Measurements from ENCODE around the gene CDH19. TPM values are rescaled to one million over a fixed set of nuclear protein-coding genes. Genes with fewer than 3 reads are reported as not detected.

The CDH19 gene
- total RNA-seq, 1 donor from 2014 or later: not detected

- peak; percentile 63 for TF ChIP-seq CTCF (conservative IDR thresholded peaks at IDR 0.05; ENCODE audit: low read depth, low read length)
- no peak for DNase-seq (ENCODE audit: low read depth)
- no peak overlapping the region for H3K4me3 ChIP-seq (ENCODE audit: low read depth, low read length)
These were observed 12.7 kb upstream of the CDH19 start for GRCh38 chr18:66616523-66616983.

GRCh38 chr18:66615176-66615575, 11.3 kb upstream of the CDH19 start:
- TF ChIP-seq CTCF (conservative IDR thresholded peaks at IDR 0.05; ENCODE audit: low read depth, low read length): no peak
- no peak for DNase-seq (ENCODE audit: low read depth)
- no peak overlapping the region for H3K4me3 ChIP-seq (ENCODE audit: low read depth, low read length)

GRCh38 chr18:66607632-66608031, 3.7 kb upstream of the CDH19 start:
- no peak for TF ChIP-seq CTCF (conservative IDR thresholded peaks at IDR 0.05; ENCODE audit: low read depth, low read length)
- H3K4me3 ChIP-seq (ENCODE audit: low read depth, low read length): no peak overlapping the region
- DNase-seq (ENCODE audit: low read depth): no peak

- no peak overlapping the region for H3K4me3 ChIP-seq (ENCODE audit: low read depth, low read length)
- no peak for DNase-seq (ENCODE audit: low read depth)
- no peak for TF ChIP-seq CTCF (conservative IDR thresholded peaks at IDR 0.05; ENCODE audit: low read depth, low read length)
These were observed 2.2 kb downstream of the CDH19 start for GRCh38 chr18:66601649-66602048.

DNA sequence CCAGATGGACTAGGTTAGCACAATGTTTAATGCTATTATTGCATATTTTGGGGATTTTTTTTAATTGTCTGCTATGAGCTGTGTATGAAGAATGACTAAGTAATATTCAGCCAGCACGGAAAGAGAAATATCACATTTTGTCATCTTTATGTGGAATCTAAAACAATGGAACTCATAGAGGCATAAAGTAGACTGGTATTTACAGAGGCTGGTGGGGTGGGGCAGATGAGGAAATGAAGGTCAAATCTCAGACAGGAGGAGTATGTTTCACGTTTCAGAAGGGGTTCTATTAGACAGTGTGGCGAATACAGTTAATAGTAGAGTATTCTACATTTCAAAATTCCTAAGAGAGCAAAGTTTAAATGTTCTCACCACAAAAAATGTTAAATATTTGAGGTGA, 4.7 kb downstream of the CDH19 start:
- no peak for DNase-seq (ENCODE audit: low read depth)
- no peak for TF ChIP-seq CTCF (conservative IDR thresholded peaks at IDR 0.05; ENCODE audit: low read depth, low read length)
- no peak overlapping the region for H3K4me3 ChIP-seq (ENCODE audit: low read depth, low read length)

GRCh38 chr18:66587430-66587829, 16.5 kb downstream of the CDH19 start:
- no peak overlapping the region for H3K4me3 ChIP-seq (ENCODE audit: low read depth, low read length)
- no peak for DNase-seq (ENCODE audit: low read depth)
- TF ChIP-seq CTCF (conservative IDR thresholded peaks at IDR 0.05; ENCODE audit: low read depth, low read length): no peak

DNA sequence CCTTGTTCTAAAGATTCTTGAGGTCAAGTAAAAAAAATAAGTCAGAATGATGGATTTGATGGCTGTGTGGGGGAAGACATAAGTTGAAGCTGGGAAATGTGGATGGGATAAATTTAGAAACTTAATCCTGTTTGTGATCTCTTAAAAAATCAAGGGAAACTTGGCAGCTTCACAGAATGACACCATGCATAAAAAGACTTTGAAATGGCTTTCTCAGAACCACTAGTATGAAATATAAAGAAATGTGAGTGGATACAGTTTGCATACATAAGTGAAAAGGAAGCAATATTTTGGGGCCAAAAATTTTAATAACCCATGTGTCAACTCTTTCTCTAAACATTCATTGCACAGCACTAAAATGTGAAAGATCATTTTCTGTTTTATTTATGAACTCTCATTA, 21.7 kb downstream of the CDH19 start:
- DNase-seq (ENCODE audit: low read depth): no peak
- H3K4me3 ChIP-seq (ENCODE audit: low read depth, low read length): no peak overlapping the region
- TF ChIP-seq CTCF (conservative IDR thresholded peaks at IDR 0.05; ENCODE audit: low read depth, low read length): no peak

Measured in epithelial cell of proximal tubule (primary cell).